SJSA1 (cell line): ENCODE measurements around the gene GTF3A. TPM values are rescaled to one million over a fixed set of nuclear protein-coding genes. Genes with fewer than 3 reads are reported as not detected.
A peak's percentile ranks its signal among the peaks of the same experiment; 100 is the strongest.

ENCODE experiments used
- DNase-seq, 2 experiments: peaks; one replicate each; pipeline ENCODE4 v3.0.0-alpha.2; 2015 to 2020; ENCODE audit warnings: low spot score in 2 of 2, low read depth in 1 of 2
- H3K27ac ChIP-seq: fragments of 250-450 bp; sonication (Bioruptor Pico); 2 replicates; pipeline ENCODE4 v1.5.1; 2020; ENCODE audit warnings: mild to moderate bottlenecking, moderate library complexity
- H3K27me3 ChIP-seq: fragments of 250-450 bp; sonication (Bioruptor Pico); replicated peaks from 2 replicates; pipeline ENCODE4 v1.5.1; 2020; ENCODE audit warnings: mild to moderate bottlenecking, moderate library complexity
- H3K36me3 ChIP-seq: fragments of 250-450 bp; sonication (Bioruptor Pico); 2 replicates; pipeline ENCODE4 v1.5.1; 2020; ENCODE audit warnings: mild to moderate bottlenecking
- H3K4me1 ChIP-seq: fragments of 250-450 bp; sonication (Bioruptor Pico); replicated peaks from 2 replicates; pipeline ENCODE4 v1.6.1; 2021; ENCODE audit warnings: mild to moderate bottlenecking
- H3K4me3 ChIP-seq: fragments of 250-450 bp; sonication (Bioruptor Pico); 2 replicates; pipeline ENCODE4 v1.5.1; 2020; ENCODE audit warnings: mild to moderate bottlenecking
- H3K9me3 ChIP-seq: fragments of 250-450 bp; sonication (Bioruptor Pico); replicated peaks from 2 replicates; pipeline ENCODE4 v1.5.1; 2020; ENCODE audit warnings: mild to moderate bottlenecking
- total RNA-seq: library from RNA; depleted of rRNA; stranded (reverse); fragments of >200 nt; shearing (Covaris generic); gene quantifications from 2 replicates; pipeline ENCODE4 v1.2.3, GENCODE V29; 2014

The GTF3A gene
- total RNA-seq, 1 experiment from 2014 or later = 106 TPM

DNA sequence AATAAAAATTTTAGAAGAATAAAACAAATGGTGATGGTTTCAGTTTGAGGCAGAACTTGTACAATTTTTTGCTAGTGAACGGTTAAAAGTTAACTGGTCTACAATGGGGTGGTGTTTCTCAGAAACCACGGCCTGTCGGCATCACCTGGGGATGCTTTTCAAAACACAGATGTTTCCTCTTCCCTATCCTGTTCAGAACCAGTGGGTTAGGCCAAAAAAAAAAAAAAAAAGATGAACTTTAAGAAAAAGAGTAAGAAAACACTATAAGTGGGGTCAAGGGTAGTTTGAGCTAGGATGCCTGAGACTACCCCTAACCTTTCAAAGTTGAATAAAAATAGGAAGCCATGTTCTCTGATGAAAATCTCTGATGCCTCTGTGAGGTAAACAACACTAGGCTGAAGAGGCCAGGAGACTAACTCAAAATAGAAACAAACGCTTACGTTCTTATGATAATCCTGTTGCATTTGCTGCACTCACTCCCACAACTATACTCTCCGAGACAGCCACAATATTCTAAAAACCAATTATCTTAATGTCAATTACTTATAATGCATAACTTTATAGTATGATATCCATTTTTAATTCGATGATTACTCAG lies 22.7 kb downstream of the GTF3A start:
- DNase-seq = no peak

GRCh38 chr13:27448308-27448707 lies 23.9 kb downstream of the GTF3A start:
- no peaks in the 10 kb centered on the region for H3K9me3 ChIP-seq
- H3K4me1 ChIP-seq = peaks cover 13% of the 10 kb centered on the region; the same call in 1 of the 2 replicates
- H3K27ac ChIP-seq = no peak overlapping the region
- H3K36me3 ChIP-seq = no peaks in the 10 kb centered on the region
- no peaks in the 10 kb centered on the region for H3K27me3 ChIP-seq
- H3K4me3 ChIP-seq = no peak overlapping the region
- no peak for DNase-seq

More for the DNA sequence above, 22.7 kb downstream of the GTF3A start:
- peaks cover 13% of the 10 kb centered on the region; the same call in 1 of the 2 replicates for H3K4me1 ChIP-seq
- H3K9me3 ChIP-seq = no peaks in the 10 kb centered on the region
- H3K27ac ChIP-seq = no peak overlapping the region
- no peaks in the 10 kb centered on the region for H3K27me3 ChIP-seq
- no peaks in the 10 kb centered on the region for H3K36me3 ChIP-seq
- no peak overlapping the region for H3K4me3 ChIP-seq

GRCh38 chr13:27449081-27449603 lies 24.7 kb downstream of the GTF3A start:
- H3K4me1 ChIP-seq = peaks cover 13% of the 10 kb centered on the region; the same call in 1 of the 2 replicates
- no peak for DNase-seq
- peak overlapping the region; percentile 83 for H3K4me3 ChIP-seq
- no peak overlapping the region; the same call in 1 of the 2 replicates for H3K27ac ChIP-seq
- H3K9me3 ChIP-seq = no peaks in the 10 kb centered on the region
- no peaks in the 10 kb centered on the region for H3K27me3 ChIP-seq
- H3K36me3 ChIP-seq = no peaks in the 10 kb centered on the region

GRCh38 chr13:27449936-27450828 lies 25.8 kb downstream of the GTF3A start, which contains the start of gene MTIF3:
Gene MTIF3 (minus strand): TSS chr13:27450564. CDS start chr13:27440448, 10,116 bp downstream.
- H3K4me3 ChIP-seq = peak within 1 kb of the TSS; percentile 83
- no peaks in the 10 kb centered on the region for H3K9me3 ChIP-seq
- peaks cover 13% of the 10 kb centered on the region; the same call in 1 of the 2 replicates for H3K4me1 ChIP-seq
- H3K36me3 ChIP-seq = no peaks in the 10 kb centered on the region
- peak; percentile 81 for DNase-seq
- peak within 1 kb of the TSS; percentile 69 for H3K27ac ChIP-seq
- H3K27me3 ChIP-seq = no peaks in the 10 kb centered on the region

- H3K36me3 ChIP-seq = no peaks in the 10 kb centered on the region
- no peak overlapping the region for H3K27ac ChIP-seq
- no peak for DNase-seq
- peak overlapping the region; percentile 83 for H3K4me3 ChIP-seq
- no peaks in the 10 kb centered on the region for H3K9me3 ChIP-seq
- no peaks in the 10 kb centered on the region for H3K27me3 ChIP-seq
- H3K4me1 ChIP-seq = peaks cover 13% of the 10 kb centered on the region; the same call in 1 of the 2 replicates
Measured at GRCh38 chr13:27450921-27451471, 26.6 kb downstream of the GTF3A start.

DNA sequence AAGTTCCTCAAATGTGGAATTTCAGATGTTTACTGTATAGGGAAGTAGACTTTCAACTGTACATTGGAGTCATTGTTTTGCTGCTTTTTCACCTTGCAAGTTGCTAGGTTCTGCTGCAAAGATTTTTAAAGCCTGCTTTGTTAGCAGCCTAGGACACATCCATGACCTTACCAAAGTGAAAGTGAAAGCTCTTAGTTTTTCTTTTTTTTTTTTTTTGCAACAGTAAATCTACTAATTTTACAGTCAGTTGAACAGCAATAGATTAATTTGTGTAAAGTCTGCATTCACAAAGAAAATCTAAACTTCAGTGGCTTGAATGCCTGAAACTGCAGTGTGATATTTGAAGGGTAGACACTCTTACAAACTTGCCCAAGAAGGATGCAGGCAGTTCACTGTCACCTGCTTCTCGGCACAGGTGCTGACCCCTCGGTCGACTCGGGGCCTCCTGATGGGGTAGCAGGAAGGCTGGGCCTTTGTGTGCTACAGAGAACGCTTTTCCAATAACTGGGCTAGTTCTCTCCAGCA lies 31.0 kb downstream of the GTF3A start:
- no peak for DNase-seq
- Histone ChIP-seq H3K36me3 (no peaks in the 10 kb centered on the region), H3K9me3 (no peaks in the 10 kb centered on the region), H3K4me3 (no peak overlapping the region), H3K27me3 (no peaks in the 10 kb centered on the region), H3K4me1 (peaks cover 6% of the 10 kb centered on the region; the same call in 1 of the 2 replicates), H3K27ac (no peak overlapping the region)

DNA sequence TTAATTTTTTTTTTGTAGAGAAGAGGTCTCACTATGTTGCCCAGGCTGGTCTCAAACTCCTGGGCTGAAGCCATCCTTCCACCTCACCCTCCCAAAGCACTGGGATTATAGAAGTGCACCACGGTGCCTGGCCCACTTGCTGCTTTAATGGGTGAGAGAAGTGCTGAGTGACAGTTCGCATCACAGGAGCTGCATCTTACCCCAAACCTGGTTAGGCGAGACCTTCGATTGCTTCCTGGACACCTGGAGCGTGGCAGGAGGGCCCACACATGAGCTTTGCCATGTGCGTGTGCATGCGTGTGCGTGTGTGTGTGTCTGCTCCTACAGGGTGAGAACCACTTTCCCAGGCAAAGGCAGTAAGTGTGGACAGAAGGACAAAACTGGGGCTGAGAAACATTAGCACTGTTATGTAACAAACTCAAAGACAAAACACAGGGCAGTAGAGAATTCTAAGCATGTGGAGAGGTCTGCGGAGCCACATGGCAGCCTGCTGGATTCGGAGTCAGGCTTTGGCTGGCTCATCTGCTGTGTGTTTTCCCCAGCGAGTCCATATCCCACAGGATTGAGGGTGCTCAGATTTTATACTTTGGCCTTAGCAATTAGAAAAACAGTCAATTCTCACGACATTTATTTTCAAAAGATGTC lies 37.6 kb downstream of the GTF3A start:
- Histone ChIP-seq H3K9me3 (no peaks in the 10 kb centered on the region), H3K4me1 (no peaks in the 10 kb centered on the region), H3K36me3 (no peaks in the 10 kb centered on the region), H3K4me3 (no peak overlapping the region), H3K27ac (no peak overlapping the region), H3K27me3 (no peaks in the 10 kb centered on the region)
- DNase-seq = no peak

- no peak for DNase-seq
- Histone ChIP-seq H3K4me1 (no peaks in the 10 kb centered on the region), H3K27me3 (no peaks in the 10 kb centered on the region)
Measured at GRCh38 chr13:27463500-27463899, 39.1 kb downstream of the GTF3A start.

DNA sequence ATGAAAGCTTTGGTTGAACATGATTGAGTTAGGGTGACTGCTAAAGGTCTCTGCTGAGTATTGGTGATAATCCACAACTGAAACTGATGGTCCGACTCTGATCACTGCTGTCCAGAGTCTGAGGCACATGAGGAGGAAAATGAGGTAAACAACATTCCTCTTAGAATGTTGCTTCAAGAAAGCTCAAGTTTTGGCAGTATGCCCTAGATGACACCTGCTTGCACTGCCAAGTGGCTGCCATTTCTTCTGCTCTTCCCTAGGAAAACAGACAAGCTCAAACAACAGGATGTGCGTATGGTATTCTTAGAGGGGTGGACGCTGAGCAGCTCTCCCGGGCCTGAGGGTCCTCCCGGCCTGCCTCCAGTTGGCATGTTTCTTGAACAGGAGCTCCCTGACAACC lies 41.2 kb downstream of the GTF3A start:
- no peak overlapping the region for H3K4me3 ChIP-seq
- no peak for DNase-seq
- H3K27me3 ChIP-seq = no peaks in the 10 kb centered on the region
- no peaks in the 10 kb centered on the region for H3K9me3 ChIP-seq
- no peak overlapping the region for H3K27ac ChIP-seq
- no peaks in the 10 kb centered on the region for H3K4me1 ChIP-seq
- H3K36me3 ChIP-seq = no peaks in the 10 kb centered on the region

More at GRCh38 chr13:27463500-27463899, 39.1 kb downstream of the GTF3A start:
- no peaks in the 10 kb centered on the region for H3K36me3 ChIP-seq
- no peak overlapping the region for H3K27ac ChIP-seq
- H3K9me3 ChIP-seq = no peaks in the 10 kb centered on the region
- H3K4me3 ChIP-seq = no peak overlapping the region

GRCh38 chr13:27466513-27466912 lies 42.1 kb downstream of the GTF3A start:
- DNase-seq = no peak
- H3K36me3 ChIP-seq = no peaks in the 10 kb centered on the region

GRCh38 chr13:27470075-27470820 lies 45.8 kb downstream of the GTF3A start:
- DNase-seq = no peak
- H3K36me3 ChIP-seq = no peaks in the 10 kb centered on the region
- H3K27ac ChIP-seq = no peak overlapping the region
- no peaks in the 10 kb centered on the region for H3K9me3 ChIP-seq
- H3K4me3 ChIP-seq = no peak overlapping the region
- H3K4me1 ChIP-seq = no peaks in the 10 kb centered on the region
- H3K27me3 ChIP-seq = no peaks in the 10 kb centered on the region

More at GRCh38 chr13:27466513-27466912, 42.1 kb downstream of the GTF3A start:
- H3K27me3 ChIP-seq = no peaks in the 10 kb centered on the region
- no peak overlapping the region for H3K27ac ChIP-seq
- H3K9me3 ChIP-seq = no peaks in the 10 kb centered on the region
- no peak overlapping the region for H3K4me3 ChIP-seq
- no peaks in the 10 kb centered on the region for H3K4me1 ChIP-seq

- H3K4me3 ChIP-seq = no peak overlapping the region
- H3K27me3 ChIP-seq = no peaks in the 10 kb centered on the region
- DNase-seq = no peak
- H3K27ac ChIP-seq = no peak overlapping the region
- H3K36me3 ChIP-seq = no peaks in the 10 kb centered on the region
- no peaks in the 10 kb centered on the region for H3K4me1 ChIP-seq
- no peaks in the 10 kb centered on the region for H3K9me3 ChIP-seq
Measured at GRCh38 chr13:27472441-27472840, 48.0 kb downstream of the GTF3A start.
